SKM-1 treated with dmso at 0.1 percent for 144 hours (cell line): ENCODE results near the gene PDZK1IP1.
A peak's percentile ranks its signal among the peaks of the same experiment; 100 is the strongest.
"Not testable (repeated sequence)": the region's sequence is repeated elsewhere in the genome, so short reads cannot be mapped to it uniquely, and the experiment has no call there.

Experiments
- DNase-seq: peaks from one replicate; lab custom pipeline; 2025; ENCODE audit not compliant: unreplicated experiment; lab: John Stamatoyannopoulos, UW

Gene PDZK1IP1

GRCh38 chr1:47181955-47182675 lies 7.7 kb downstream of the PDZK1IP1 start:
- no peak for DNase-seq

GRCh38 chr1:47181095-47181954 lies 8.5 kb downstream of the PDZK1IP1 start:
- no peak for DNase-seq

DNA sequence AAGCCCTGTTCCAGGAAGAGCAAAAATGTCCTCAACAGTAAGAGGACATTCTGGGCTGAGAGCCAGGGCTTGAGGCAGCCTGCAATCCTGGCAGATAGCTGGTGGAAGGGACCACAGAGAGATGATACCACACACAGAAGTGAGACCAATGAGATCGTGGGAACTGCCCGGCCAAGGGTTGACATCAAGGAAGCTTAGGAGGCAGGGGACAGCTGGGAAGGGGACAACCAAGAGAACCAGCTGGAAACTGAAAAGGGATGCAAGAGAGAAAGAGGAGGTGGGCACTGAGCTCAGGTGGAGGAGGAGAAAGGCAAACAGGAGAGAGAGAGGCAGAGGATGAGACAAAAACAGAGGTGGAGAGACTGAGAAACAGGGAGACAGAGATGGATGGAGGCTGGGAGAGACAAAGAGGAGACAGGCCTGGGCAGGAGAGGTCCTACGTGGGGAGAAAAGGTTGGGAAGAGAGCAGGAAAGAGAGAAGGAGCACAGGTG lies 9.2 kb downstream of the PDZK1IP1 start:
- no peak for DNase-seq

DNA sequence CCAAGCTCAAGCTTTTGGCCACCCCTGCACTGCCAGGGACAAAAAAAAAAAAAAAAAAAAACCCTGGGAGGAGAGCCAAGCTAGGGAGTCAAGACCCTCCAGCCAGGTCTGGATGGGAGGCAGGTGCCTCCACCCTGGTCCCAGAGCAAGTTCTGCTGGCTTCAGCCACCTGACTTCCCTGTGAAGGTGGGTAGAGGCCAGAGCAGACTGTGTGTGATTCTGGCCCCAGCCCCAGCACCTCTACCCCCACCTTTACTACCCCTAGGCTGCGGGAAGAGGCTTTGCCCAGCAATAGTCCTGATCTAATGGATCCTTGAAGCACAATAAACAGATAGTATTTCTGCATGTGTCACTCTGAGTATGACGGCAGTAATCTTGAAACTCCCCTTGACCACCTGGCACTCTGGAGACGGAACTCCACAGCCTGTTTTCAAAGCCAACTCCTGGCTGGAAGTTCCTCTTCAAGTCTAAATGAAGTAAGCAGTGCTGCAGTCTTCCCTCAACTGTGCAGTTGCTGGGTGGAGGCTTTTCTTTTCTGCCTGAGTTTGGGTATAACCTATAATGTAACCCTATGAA lies 9.8 kb downstream of the PDZK1IP1 start:
- no peak for DNase-seq

- peak; percentile 77 for DNase-seq
These were observed 10.5 kb downstream of the PDZK1IP1 start for GRCh38 chr1:47179017-47179987.

DNA sequence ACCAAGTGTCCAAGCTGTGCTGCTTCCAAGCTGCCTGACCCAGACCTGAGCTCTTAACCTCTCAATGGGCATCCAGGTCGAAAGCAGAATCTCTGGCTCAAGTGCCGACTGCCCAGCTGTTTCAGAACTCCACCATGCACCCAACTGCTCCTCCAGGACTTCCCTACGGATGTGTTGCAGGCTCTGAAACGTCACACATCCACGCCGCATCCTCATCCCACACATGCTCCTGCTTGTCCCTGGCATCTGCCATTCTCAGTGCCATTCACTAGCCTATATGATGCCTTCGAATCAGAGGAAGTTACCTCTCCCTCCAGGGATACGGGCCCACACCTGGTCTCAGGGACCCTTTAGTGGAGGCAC lies 11.2 kb downstream of the PDZK1IP1 start:
- no peak for DNase-seq

DNA sequence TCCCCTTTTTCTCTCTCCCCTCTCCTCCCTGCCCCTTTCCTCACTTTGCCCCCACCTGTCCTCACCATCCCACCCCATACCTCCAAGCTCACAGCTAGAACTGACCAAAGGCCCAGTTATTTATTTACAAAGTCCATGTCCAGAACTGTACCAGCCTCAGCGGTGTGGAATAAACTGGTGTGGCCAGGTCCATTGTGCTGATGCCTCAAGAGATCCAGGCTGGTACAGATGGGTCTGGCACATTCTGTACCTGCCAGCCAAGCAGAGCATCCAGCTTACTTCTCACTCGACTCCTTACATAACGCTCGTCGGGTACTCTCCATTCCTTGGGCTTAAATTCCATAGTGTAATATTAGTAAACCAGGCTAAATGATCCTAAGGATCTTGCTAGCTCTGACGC lies 11.8 kb downstream of the PDZK1IP1 start:
- no peak for DNase-seq

DNA sequence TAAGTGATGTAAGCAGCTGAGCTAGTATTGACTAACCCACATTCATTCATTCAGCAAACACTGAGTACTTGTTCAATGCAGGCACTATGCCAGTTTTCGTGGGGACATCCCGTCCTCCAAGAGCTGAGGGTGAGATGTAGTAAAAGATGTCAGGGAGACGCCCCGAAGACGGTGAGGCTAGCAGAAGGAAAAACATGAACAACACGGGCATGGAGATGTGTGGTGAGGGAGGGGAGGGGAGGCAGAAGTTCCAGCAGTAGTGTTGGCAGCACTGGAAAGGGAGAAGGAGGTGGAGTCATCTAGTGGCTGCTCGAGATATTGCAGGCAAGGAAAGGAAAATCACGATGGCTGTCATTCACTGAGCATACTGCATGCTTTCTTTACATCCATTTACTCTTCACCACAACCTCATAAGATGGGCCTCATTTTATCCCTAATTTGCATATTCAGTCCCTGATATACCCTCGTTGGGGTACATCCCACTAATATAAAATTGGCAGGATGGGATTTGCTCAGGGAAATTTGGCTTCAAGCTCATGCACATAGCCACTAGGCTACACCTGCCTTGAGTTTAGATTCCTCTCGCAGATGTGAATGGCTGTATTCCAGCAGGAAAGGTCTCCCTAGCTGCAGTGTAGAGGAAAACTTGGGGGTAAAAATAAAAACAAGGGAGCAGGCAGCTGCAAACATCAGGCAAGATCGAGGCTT lies 14.5 kb downstream of the PDZK1IP1 start:
- DNase-seq, result peak; percentile 72

- DNase-seq, result no peak
These were observed 15.2 kb downstream of the PDZK1IP1 start for GRCh38 chr1:47174656-47175020.

DNA sequence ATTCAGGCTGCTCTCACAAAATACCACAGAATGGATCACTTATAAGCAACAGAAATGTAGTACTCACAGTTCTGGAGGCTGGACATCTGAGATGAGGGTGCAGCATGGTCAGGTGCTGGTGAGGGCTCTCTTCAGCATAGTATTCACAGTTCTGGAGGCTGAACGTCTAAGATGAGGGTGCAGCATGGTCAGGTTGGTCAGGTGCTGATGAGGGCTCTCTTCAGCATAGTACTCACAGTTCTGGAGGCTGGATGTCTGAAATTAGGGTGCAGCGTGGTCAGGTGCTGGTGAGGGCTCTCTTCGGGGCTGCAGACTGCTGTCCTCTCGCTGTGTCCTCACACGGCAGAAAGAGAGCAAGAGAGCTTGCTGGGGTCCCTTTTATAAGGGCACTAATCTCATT lies 17.1 kb downstream of the PDZK1IP1 start:
- DNase-seq, result no peak

DNA sequence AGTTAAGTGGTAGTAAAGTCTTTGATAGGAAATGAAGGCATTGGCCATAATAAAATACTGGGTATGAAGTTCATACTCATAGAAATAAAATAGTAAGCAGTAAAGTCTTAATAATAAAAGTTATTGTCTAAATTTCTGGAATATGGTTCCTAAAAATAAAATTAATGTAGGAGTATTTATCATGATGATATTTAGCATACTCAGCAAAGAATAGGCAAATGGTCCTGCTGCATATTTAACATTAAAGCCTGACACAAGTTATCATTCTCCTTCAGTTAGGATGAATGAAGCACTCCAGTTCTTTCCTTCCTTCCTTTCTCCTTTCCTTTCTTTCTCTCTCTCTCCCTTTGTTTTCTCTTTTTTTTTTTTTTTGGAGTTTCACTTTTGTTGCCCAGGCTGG lies 25.3 kb downstream of the PDZK1IP1 start:
- no peak for DNase-seq

- DNase-seq, result no peak
These were observed 28.4 kb downstream of the PDZK1IP1 start for GRCh38 chr1:47161298-47162040.

- DNase-seq, result no peak
These were observed 29.1 kb downstream of the PDZK1IP1 start for GRCh38 chr1:47160716-47161115.

GRCh38 chr1:47157957-47158356 lies 31.9 kb downstream of the PDZK1IP1 start:
- not testable (repeated sequence) for DNase-seq

DNA sequence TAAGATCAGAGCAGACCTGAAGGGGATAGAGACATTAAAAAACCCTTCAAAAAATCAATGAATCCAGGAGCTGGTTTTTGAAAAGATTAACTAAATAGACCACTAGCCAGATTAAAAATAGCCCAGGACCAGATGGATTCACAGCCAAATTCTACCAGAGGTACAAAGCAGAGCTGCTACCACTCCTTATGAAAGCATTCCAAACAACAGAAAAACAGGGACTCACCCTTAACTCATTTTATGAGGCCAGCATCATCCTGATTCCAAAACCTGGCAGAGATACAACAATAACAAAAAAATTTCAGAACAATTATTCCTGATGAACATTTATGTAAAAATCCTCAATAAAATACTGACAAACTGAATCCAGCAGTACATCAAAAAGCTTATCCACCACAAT lies 33.4 kb downstream of the PDZK1IP1 start:
- DNase-seq, result not testable (repeated sequence)

DNA sequence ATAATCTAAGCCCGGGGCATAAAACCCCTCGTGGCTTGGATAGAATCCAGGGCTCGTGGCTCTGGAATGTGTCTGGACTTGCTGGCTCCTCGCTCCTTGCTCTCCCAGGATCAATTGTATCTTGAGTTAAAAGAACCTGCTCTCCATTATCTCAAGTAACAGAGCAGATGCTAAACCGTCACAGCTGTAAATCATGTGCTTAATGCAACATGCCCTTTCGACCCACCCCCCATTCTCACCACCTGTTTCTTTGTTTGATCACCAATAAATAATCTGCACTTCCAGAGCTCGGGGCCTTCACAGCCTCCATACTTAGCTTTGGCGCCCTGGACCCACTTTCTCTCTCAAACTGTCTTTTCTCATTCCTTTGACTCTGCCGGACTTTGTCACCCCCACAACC lies 40.7 kb downstream of the PDZK1IP1 start:
- not testable (repeated sequence) for DNase-seq

DNA sequence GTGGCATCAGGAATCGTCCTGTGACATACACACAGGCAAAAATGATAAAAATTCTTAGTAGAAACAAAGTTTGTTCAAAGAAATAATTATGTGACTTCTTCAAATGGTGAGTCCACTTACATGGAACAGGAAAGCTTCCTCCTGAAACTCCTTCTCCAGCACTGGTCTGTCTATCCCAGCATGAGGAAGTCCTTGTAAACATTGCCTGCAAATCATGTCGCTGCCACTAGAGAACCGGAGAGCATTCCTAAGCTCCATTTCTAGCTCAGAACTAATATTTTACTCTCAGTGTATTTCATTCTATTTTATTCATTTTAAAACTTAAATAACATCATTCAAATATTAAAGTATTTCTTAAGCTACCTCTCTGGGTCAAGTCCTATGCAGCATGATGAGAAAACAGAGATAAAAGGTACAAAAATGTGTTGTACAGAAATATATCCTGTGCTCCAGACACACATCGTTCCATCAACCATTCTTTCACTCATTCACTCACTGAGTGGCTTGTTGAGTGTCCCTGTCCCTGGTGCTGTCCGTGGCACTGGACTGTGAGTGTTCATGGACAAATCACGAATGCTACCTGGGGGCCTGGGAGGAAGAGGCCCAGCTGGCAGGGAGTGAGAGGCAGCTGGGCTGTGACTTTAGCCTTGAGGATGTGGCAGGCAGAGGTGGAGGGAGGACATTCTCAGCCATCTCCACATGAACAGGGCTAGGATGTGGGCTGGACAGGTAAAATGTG lies 42.6 kb downstream of the PDZK1IP1 start:
- DNase-seq, result no peak

GRCh38 chr1:47146495-47146894 lies 43.3 kb downstream of the PDZK1IP1 start:
- not testable (repeated sequence) for DNase-seq

DNA sequence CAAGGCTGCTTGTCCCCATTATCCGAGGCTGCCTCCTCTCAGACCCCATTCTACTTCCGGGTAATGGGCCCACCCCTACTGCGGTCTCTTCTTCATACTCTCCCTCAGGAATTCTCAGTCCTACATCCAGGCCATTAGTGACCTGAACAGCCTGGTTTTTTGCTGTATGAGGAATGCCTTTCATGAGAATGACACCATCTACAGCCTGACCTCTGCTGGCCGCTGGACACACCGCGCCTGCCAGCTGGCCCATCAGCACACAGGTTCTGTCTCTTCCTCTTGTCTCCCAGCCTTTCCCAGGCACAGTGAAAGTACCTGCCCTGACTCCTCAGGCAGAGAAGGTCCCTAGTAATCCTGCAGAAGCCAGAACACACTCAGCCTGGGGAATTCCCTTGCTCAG lies 46.2 kb downstream of the PDZK1IP1 start:
- not testable (repeated sequence) for DNase-seq
